Liver (tissue), 9 donors: ENCODE results near the gene DUSP2. TPM values are rescaled to one million over a fixed set of nuclear protein-coding genes. Genes with fewer than 3 reads are reported as not detected.

ENCODE experiments used
- DNase-seq: peaks from one replicate; pipeline ENCODE4 v3.0.0-alpha.2; 2017; ENCODE audit warnings: low spot score
- H3K27ac ChIP-seq, 2 donors: one replicate each; pipeline ENCODE4 v1.7.0; 2013; ENCODE audit warnings: inconsistent platforms in 2 of 2, low read length in 2 of 2, control low read depth in 1 of 2, low read depth in 1 of 2, mild to moderate bottlenecking in 1 of 2
- H3K27me3 ChIP-seq, 4 donors: one replicate each; pipeline versions ENCODE4 v1.6.1 to v1.7.0; 2013; ENCODE audit warnings: low read length in 3 of 4, inconsistent platforms in 1 of 4, mild to moderate bottlenecking in 1 of 4, moderate library complexity in 1 of 4; ENCODE audit not compliant: control insufficient read depth in 4 of 4, insufficient read depth in 4 of 4
- H3K36me3 ChIP-seq, 4 donors: one replicate each; pipeline versions ENCODE4 v1.6.1 to v1.7.0; 2013; ENCODE audit warnings: low read length in 3 of 4, mild to moderate bottlenecking in 3 of 4, low read depth in 1 of 4, moderate library complexity in 1 of 4; ENCODE audit not compliant: control insufficient read depth in 4 of 4, insufficient read depth in 3 of 4
- H3K4me1 ChIP-seq, 4 donors: one replicate each; pipeline versions ENCODE4 v1.6.1 to v1.7.0; 2013; ENCODE audit warnings: low read length in 3 of 4, mild to moderate bottlenecking in 3 of 4, moderate library complexity in 1 of 4; ENCODE audit not compliant: control insufficient read depth in 4 of 4, insufficient read depth in 4 of 4
- H3K4me3 ChIP-seq, 3 donors: one replicate each; pipeline versions ENCODE4 v1.6.1 to v1.7.0; 2013; ENCODE audit warnings: low read length in 3 of 3, control low read depth in 1 of 3, low read depth in 1 of 3, mild to moderate bottlenecking in 1 of 3
- H3K9ac ChIP-seq, 2 donors: one replicate each; pipeline ENCODE4 v1.7.0; 2013; ENCODE audit warnings: low read length in 2 of 2, mild to moderate bottlenecking in 2 of 2, moderate library complexity in 2 of 2, control low read depth in 1 of 2, low read depth in 1 of 2
- H3K9me3 ChIP-seq, 4 donors: one replicate each; pipeline versions ENCODE4 v1.6.1 to v1.7.0; 2013; ENCODE audit warnings: low read length in 3 of 4; ENCODE audit not compliant: control insufficient read depth in 4 of 4
- EGR1 ChIP-seq, 2 donors: IDR thresholded peaks; 2 replicates each; pipeline ENCODE4 v1.6.1; 2016 to 2018; ENCODE audit warnings: antibody characterized with exemption in 2 of 2, low read depth in 2 of 2
- HNF4A ChIP-seq, 2 donors: conservative IDR thresholded peaks; 2 replicates each; pipeline ENCODE4 v1.6.1; 2016; ENCODE audit warnings: antibody characterized with exemption in 2 of 2, mild to moderate bottlenecking in 2 of 2
- MAX ChIP-seq: IDR thresholded peaks from 2 replicates; pipeline ENCODE4 v1.6.1; 2016; ENCODE audit warnings: antibody characterized with exemption
- NR2F2 ChIP-seq: IDR thresholded peaks from 2 replicates; pipeline ENCODE4 v1.6.1; 2016; ENCODE audit warnings: antibody characterized with exemption
- RAD21 ChIP-seq, 2 donors: IDR thresholded peaks; 2 replicates each; pipeline ENCODE4 v1.6.1; 2016; ENCODE audit warnings: antibody characterized with exemption in 2 of 2, mild to moderate bottlenecking in 2 of 2
- REST ChIP-seq: IDR thresholded peaks from 2 replicates; pipeline ENCODE4 v1.6.1; 2016; ENCODE audit warnings: antibody characterized with exemption, mild to moderate bottlenecking
- RXRA ChIP-seq, 2 donors: IDR thresholded peaks; 2 replicates each; pipeline ENCODE4 v1.6.1; 2017 to 2018; ENCODE audit warnings: antibody characterized with exemption in 2 of 2, mild to moderate bottlenecking in 1 of 2
- WGBS: extraction: QIAGEN DNeasy Blood & Tissue Kit; methylation state at CpG from one replicate; pipeline ENCODE4 v1.1.7; 2013; 5-methylcytosine and 5-hydroxymethylcytosine counted together
- polyA plus RNA-seq, 2 donors: library from polyadenylated mRNA; stranded (reverse) in 1 of 2; unstranded in 1 of 2; fragments of 200-250 nt in 1 of 2; fragments of >200 nt in 1 of 2; fragmentation: Nextera tagmentation in 1 of 2; extraction: Ambion mirVana in 1 of 2; gene quantifications; one replicate each; pipeline versions ENCODE4 v1.2.1 to v1.2.3, GENCODE V29; 2013 to 2015
- total RNA-seq, 2 donors: library from RNA; depleted of rRNA; stranded (reverse); fragments of >200 nt; gene quantifications; one replicate each; pipeline ENCODE4 v1.2.3, GENCODE V29; 2014
- donor health status: healthy.
- donor health status: healthy.
- donor health status: healthy.
- donor health status: healthy.
- donor health status: healthy.

The DUSP2 gene
- total RNA-seq (1 to 10 TPM; 1.6 to 2.8 TPM), polyA plus RNA-seq (1 to 10 TPM in 1 of 2 donors, under 1 TPM in 1; 0.99 to 1.7 TPM)

- H3K27ac ChIP-seq, result peak within 1 kb of the TSS; percentile 69 to 71
- 5% methylated on average over 94 of the region's 94 CpGs for WGBS
Measured at GRCh38 chr2:96145036-96145847, at the start of gene DUSP2. Gene DUSP2, minus strand, starts transcription at chr2:96145440. Its CDS starts 86 bp downstream, at chr2:96145354.

GRCh38 chr2:96191937-96192670, 46.9 kb upstream of the DUSP2 start:
- DNase-seq, result no peak
- Histone ChIP-seq H3K4me3 (no peak overlapping the region), H3K36me3 (peaks cover 19 to 59% (median 50%) of the 10 kb centered on the region in 4 donors), H3K9me3 (no peaks in the 10 kb centered on the region), H3K27ac (no peak overlapping the region), H3K27me3 (no peaks in the 10 kb centered on the region), H3K9ac (no peak overlapping the region), H3K4me1 (peaks cover 0 to 7% (median 3%) of the 10 kb centered on the region in 4 donors)
- WGBS, result 96% methylated on average over 11 of the region's 11 CpGs
- TF ChIP-seq RAD21 (IDR thresholded peaks at IDR 0.05) (no peak), RXRA (IDR thresholded peaks at IDR 0.05) (no peak), MAX (no peak), NR2F2 (no peak)

More at GRCh38 chr2:96145036-96145847, at the start of gene DUSP2:
- peak; percentile 57 for DNase-seq
- no peaks in the 10 kb centered on the region for H3K36me3 ChIP-seq
- H3K4me1 ChIP-seq, result peaks cover 0 to 8% (median 5%) of the 10 kb centered on the region in 4 donors
- H3K27me3 ChIP-seq, result no peaks in the 10 kb centered on the region
- H3K9me3 ChIP-seq, result no peaks in the 10 kb centered on the region
- H3K4me3 ChIP-seq, result peak within 1 kb of the TSS; percentile 26 to 78 (median 65)
- TF ChIP-seq MAX (no peak), EGR1 (IDR thresholded peaks at IDR 0.05; ENCODE audit: low read depth in 2 of 2) (peak in 1 of 2 donors; percentile 25)
- no peak within 1 kb of the TSS for H3K9ac ChIP-seq

- no peaks in the 10 kb centered on the region for H3K9me3 ChIP-seq
- H3K4me3 ChIP-seq, result no peak overlapping the region
- DNase-seq, result no peak
- no peaks in the 10 kb centered on the region for H3K4me1 ChIP-seq
- H3K27me3 ChIP-seq, result no peaks in the 10 kb centered on the region
- no peak for TF ChIP-seq REST
- no peak for TF ChIP-seq HNF4A (conservative IDR thresholded peaks at IDR 0.05)
- TF ChIP-seq NR2F2, result no peak
- TF ChIP-seq EGR1 (IDR thresholded peaks at IDR 0.05; ENCODE audit: low read depth in 2 of 2), result no peak
- no peak overlapping the region for H3K27ac ChIP-seq
- H3K36me3 ChIP-seq, result peaks cover 30 to 75% (median 67%) of the 10 kb centered on the region in 4 donors
- WGBS, result 89% methylated on average over 12 of the region's 12 CpGs
- no peak overlapping the region for H3K9ac ChIP-seq
Measured at GRCh38 chr2:96188821-96189526, 43.7 kb upstream of the DUSP2 start.
